ENCODE measurements around the gene MSL2.
"Not testable (repeated sequence)": the region's sequence is repeated elsewhere in the genome, so short reads cannot be mapped to it uniquely, and the experiment has no call there.

MSL2 gene

GRCh38 chr3:136192831-136193230 lies 3.3 kb downstream of the MSL2 start:
- no peak for DNase-seq (ENCODE audit: low read depth)

GRCh38 chr3:136192195-136192594 lies 3.9 kb downstream of the MSL2 start:
- DNase-seq (ENCODE audit: low read depth): not testable (repeated sequence)

- DNase-seq (ENCODE audit: low read depth): no peak
Observed at GRCh38 chr3:136189859-136190617, 6.1 kb downstream of the MSL2 start.

GRCh38 chr3:136189043-136189442 lies 7.1 kb downstream of the MSL2 start:
- DNase-seq (ENCODE audit: low read depth): no peak

- no peak for DNase-seq (ENCODE audit: low read depth)
Observed at GRCh38 chr3:136187868-136188267, 8.3 kb downstream of the MSL2 start.

- no peak for DNase-seq (ENCODE audit: low read depth)
Observed at GRCh38 chr3:136186846-136187245, 9.3 kb downstream of the MSL2 start.

GRCh38 chr3:136186344-136186743 lies 9.8 kb downstream of the MSL2 start:
- DNase-seq (ENCODE audit: low read depth): no peak

GRCh38 chr3:136184703-136185102 lies 11.4 kb downstream of the MSL2 start:
- no peak for DNase-seq (ENCODE audit: low read depth)

GRCh38 chr3:136181741-136182140 lies 14.4 kb downstream of the MSL2 start:
- DNase-seq (ENCODE audit: low read depth): no peak

GRCh38 chr3:136177876-136178275 lies 18.3 kb downstream of the MSL2 start:
- DNase-seq (ENCODE audit: low read depth): no peak

- DNase-seq (ENCODE audit: low read depth): no peak
Observed at GRCh38 chr3:136173939-136174490, 22.1 kb downstream of the MSL2 start.

GRCh38 chr3:136171097-136171542 lies 25.0 kb downstream of the MSL2 start:
- DNase-seq (ENCODE audit: low read depth): no peak

- DNase-seq (ENCODE audit: low read depth): not testable (repeated sequence)
Observed at GRCh38 chr3:136168236-136168635, 27.9 kb downstream of the MSL2 start.

- DNase-seq (ENCODE audit: low read depth): no peak
Observed at GRCh38 chr3:136166507-136166906, 29.6 kb downstream of the MSL2 start.

- not testable (repeated sequence) for DNase-seq (ENCODE audit: low read depth)
Observed at GRCh38 chr3:136163607-136164006, 32.5 kb downstream of the MSL2 start.

GRCh38 chr3:136162322-136162721 lies 33.8 kb downstream of the MSL2 start:
- DNase-seq (ENCODE audit: low read depth): no peak

- no peak for DNase-seq (ENCODE audit: low read depth)
Observed at GRCh38 chr3:136161516-136161915, 34.6 kb downstream of the MSL2 start.

- no peak for DNase-seq (ENCODE audit: low read depth)
Observed at GRCh38 chr3:136152963-136153362, 43.2 kb downstream of the MSL2 start.

GRCh38 chr3:136152176-136152843 lies 43.8 kb downstream of the MSL2 start:
- DNase-seq (ENCODE audit: low read depth): no peak

GRCh38 chr3:136151219-136151618 lies 44.9 kb downstream of the MSL2 start:
- no peak for DNase-seq (ENCODE audit: low read depth)

GRCh38 chr3:136149667-136150066 lies 46.5 kb downstream of the MSL2 start:
- DNase-seq (ENCODE audit: low read depth): peak; percentile 26

- DNase-seq (ENCODE audit: low read depth): no peak
Observed at GRCh38 chr3:136146981-136147729, 49.0 kb downstream of the MSL2 start.
